Astrocyte (in vitro differentiated cells and primary cell): Measurements from ENCODE around the gene ULK2. TPM values are rescaled to one million over a fixed set of nuclear protein-coding genes. Genes with fewer than 3 reads are reported as not detected.

Experiments
- DNase-seq: peaks from one replicate; pipeline ENCODE4 v3.0.0-alpha.2; 2010; ENCODE audit warnings: low read depth
- FAIRE-seq: peaks from 2 replicates; lab custom pipeline; 2011; peaks lifted over from hg19 to GRCh38; lab: Jason Lieb, UNC
- H2AFZ ChIP-seq: 2 replicates; pipeline ENCODE4 v1.6.0; 2012; ENCODE audit warnings: low read depth, low read length, inconsistent platforms
- H3K27ac ChIP-seq: 2 replicates; pipeline ENCODE4 v1.5.1; 2011; ENCODE audit warnings: low read depth, low read length, inconsistent platforms
- H3K27me3 ChIP-seq: 2 replicates; pipeline ENCODE4 v1.6.0; 2011; ENCODE audit warnings: low read length, inconsistent platforms; ENCODE audit not compliant: insufficient read depth
- H3K36me3 ChIP-seq: 2 replicates; pipeline ENCODE4 v1.5.1; 2011; ENCODE audit warnings: low read length, inconsistent platforms; ENCODE audit not compliant: insufficient read depth
- H3K4me1 ChIP-seq: 2 replicates; pipeline ENCODE4 v1.5.1; 2011; ENCODE audit warnings: low read length, inconsistent platforms; ENCODE audit not compliant: insufficient read depth
- H3K4me2 ChIP-seq: 2 replicates; pipeline ENCODE4 v1.6.0; 2012; ENCODE audit warnings: low read length, inconsistent platforms
- H3K4me3 ChIP-seq: 2 replicates; pipeline ENCODE4 v1.5.1; 2011; ENCODE audit warnings: low read depth, mild to moderate bottlenecking, low read length, inconsistent platforms; ENCODE audit not compliant: insufficient read depth
- H3K79me2 ChIP-seq: 2 replicates; pipeline ENCODE4 v1.6.0; 2012; ENCODE audit warnings: mild to moderate bottlenecking, low read length, inconsistent platforms; ENCODE audit not compliant: insufficient read depth
- H3K9ac ChIP-seq: 2 replicates; pipeline ENCODE4 v1.6.0; 2012; ENCODE audit warnings: mild to moderate bottlenecking, low read length, inconsistent platforms
- H3K9me3 ChIP-seq: 2 replicates; pipeline ENCODE4 v1.5.1; 2012; ENCODE audit warnings: low read depth, mild to moderate bottlenecking, low read length, inconsistent platforms; ENCODE audit not compliant: insufficient read depth
- H4K20me1 ChIP-seq: 2 replicates; pipeline ENCODE4 v1.6.0; 2012; ENCODE audit warnings: low read length, inconsistent platforms; ENCODE audit not compliant: insufficient read depth
- H3K27ac Mint-ChIP-seq: one replicate; pipeline ENCODE4 v1.8.0; 2021; ENCODE audit warnings: mild to moderate bottlenecking, mixed read lengths; ENCODE audit not compliant: unreplicated experiment
- H3K27me3 Mint-ChIP-seq: one replicate; pipeline ENCODE4 v1.8.0; 2021; ENCODE audit warnings: low read depth, mixed read lengths; ENCODE audit not compliant: unreplicated experiment
- H3K36me3 Mint-ChIP-seq: one replicate; pipeline ENCODE4 v1.8.0; 2021; ENCODE audit warnings: low read depth, mixed read lengths; ENCODE audit not compliant: unreplicated experiment
- H3K4me1 Mint-ChIP-seq: one replicate; pipeline ENCODE4 v1.8.0; 2021; ENCODE audit warnings: low read depth, mixed read lengths; ENCODE audit not compliant: unreplicated experiment
- H3K4me3 Mint-ChIP-seq: one replicate; pipeline ENCODE4 v1.8.0; 2021; ENCODE audit warnings: mild to moderate bottlenecking, moderate library complexity, mixed read lengths; ENCODE audit not compliant: unreplicated experiment
- H3K9me3 Mint-ChIP-seq: one replicate; pipeline ENCODE4 v1.8.0; 2021; ENCODE audit warnings: mild to moderate bottlenecking, mixed read lengths; ENCODE audit not compliant: unreplicated experiment
- EZH2 ChIP-seq: IDR thresholded peaks from 2 replicates; pipeline ENCODE4 v1.6.1; 2012; ENCODE audit warnings: mild to moderate bottlenecking, low read length, inconsistent platforms; ENCODE audit not compliant: insufficient read depth
- total RNA-seq: library from RNA; stranded (reverse); gene quantifications from 2 replicates; pipeline ENCODE4 v1.2.1, GENCODE V29; 2021
- TF ChIP-seq, protein P1 (sequence below): IDR thresholded peaks from 2 replicates; pipeline ENCODE4 v1.5.1; 2011; ENCODE audit warnings: low read depth, mild to moderate bottlenecking, inconsistent platforms, low read length, moderate library complexity; ENCODE audit not compliant: insufficient read depth

The ULK2 gene
- total RNA-seq, 1 donor from 2014 or later, result 10.8 TPM

DNA sequence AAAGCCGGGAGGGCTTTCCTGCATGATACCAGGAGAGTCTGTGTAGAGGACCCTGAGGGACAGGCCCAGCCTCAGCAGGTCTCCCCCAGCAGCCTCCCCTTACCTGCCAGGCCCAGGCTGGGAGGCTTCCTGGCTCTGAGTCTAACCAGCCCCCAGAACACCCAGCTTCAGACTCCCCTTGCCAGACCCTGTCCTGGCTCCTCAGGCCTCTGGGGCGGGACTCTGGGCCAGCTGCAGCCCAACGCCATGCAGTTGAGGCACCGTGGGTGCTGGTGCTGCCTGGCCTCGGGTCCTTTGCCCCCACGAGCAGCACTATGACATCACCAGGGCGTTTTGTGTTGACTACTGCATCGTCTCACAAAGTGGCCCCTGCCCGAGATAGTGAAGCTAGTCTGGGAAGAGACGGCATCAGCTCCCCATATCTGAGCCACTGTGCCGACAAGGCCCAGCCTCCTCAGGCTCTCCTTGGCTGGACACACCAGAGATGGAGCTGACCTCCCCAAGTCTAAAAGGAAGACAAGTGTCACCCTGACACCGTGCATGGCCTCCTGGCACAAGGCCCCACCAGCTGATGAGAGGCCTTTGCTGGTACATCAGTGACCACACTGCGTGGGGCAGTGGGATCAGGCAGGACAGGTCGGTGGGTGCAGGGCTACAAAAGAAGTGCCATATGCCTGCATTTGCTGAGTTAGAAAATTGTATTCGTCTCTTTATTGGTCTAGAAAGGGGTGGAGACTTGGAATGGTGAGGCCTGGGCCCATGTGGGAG, 130.2 kb downstream of the ULK2 start:
- no peaks in the 10 kb centered on the region for H3K79me2 ChIP-seq
- peaks cover 3% of the 10 kb centered on the region for H3K27me3 ChIP-seq
- H3K9ac ChIP-seq, result no peak overlapping the region
- H3K4me1 ChIP-seq, result no peaks in the 10 kb centered on the region
- Mint-ChIP-seq H3K4me1 (no peaks in the 10 kb centered on the region), H3K4me3 (no peak overlapping the region), H3K27ac (peak overlapping the region; percentile 55), H3K27me3 (peaks cover 42% of the 10 kb centered on the region), H3K9me3 (peaks cover 3% of the 10 kb centered on the region), H3K36me3 (peaks cover 2% of the 10 kb centered on the region)
- H2AFZ ChIP-seq, result no peak overlapping the region
- H3K27ac ChIP-seq, result no peak overlapping the region
- no peaks in the 10 kb centered on the region for H3K36me3 ChIP-seq
- no peak overlapping the region for H3K4me3 ChIP-seq
- H3K4me2 ChIP-seq, result no peak overlapping the region
- no peaks in the 10 kb centered on the region for H3K9me3 ChIP-seq
- FAIRE-seq, result no peak
- H4K20me1 ChIP-seq, result no peaks in the 10 kb centered on the region
- DNase-seq, result no peak
- TF ChIP-seq EZH2, result no peak
- TF ChIP-seq, protein P1, sequence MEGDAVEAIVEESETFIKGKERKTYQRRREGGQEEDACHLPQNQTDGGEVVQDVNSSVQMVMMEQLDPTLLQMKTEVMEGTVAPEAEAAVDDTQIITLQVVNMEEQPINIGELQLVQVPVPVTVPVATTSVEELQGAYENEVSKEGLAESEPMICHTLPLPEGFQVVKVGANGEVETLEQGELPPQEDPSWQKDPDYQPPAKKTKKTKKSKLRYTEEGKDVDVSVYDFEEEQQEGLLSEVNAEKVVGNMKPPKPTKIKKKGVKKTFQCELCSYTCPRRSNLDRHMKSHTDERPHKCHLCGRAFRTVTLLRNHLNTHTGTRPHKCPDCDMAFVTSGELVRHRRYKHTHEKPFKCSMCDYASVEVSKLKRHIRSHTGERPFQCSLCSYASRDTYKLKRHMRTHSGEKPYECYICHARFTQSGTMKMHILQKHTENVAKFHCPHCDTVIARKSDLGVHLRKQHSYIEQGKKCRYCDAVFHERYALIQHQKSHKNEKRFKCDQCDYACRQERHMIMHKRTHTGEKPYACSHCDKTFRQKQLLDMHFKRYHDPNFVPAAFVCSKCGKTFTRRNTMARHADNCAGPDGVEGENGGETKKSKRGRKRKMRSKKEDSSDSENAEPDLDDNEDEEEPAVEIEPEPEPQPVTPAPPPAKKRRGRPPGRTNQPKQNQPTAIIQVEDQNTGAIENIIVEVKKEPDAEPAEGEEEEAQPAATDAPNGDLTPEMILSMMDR, result no peak

GRCh38 chr17:19736071-19736470, 131.7 kb downstream of the ULK2 start:
- Histone ChIP-seq H3K9me3 (no peaks in the 10 kb centered on the region), H2AFZ (no peak overlapping the region), H3K4me3 (no peak overlapping the region), H3K9ac (no peak overlapping the region), H3K4me1 (no peaks in the 10 kb centered on the region), H3K27ac (no peak overlapping the region), H4K20me1 (no peaks in the 10 kb centered on the region), H3K27me3 (peaks cover 3% of the 10 kb centered on the region), H3K36me3 (no peaks in the 10 kb centered on the region), H3K4me2 (no peak overlapping the region), H3K79me2 (no peaks in the 10 kb centered on the region)
- H3K27ac Mint-ChIP-seq, result no peak overlapping the region
- DNase-seq, result no peak
- H3K9me3 Mint-ChIP-seq, result peaks cover 3% of the 10 kb centered on the region
- H3K4me1 Mint-ChIP-seq, result no peaks in the 10 kb centered on the region
- no peak overlapping the region for H3K4me3 Mint-ChIP-seq
- peaks cover 2% of the 10 kb centered on the region for H3K36me3 Mint-ChIP-seq
- FAIRE-seq, result no peak
- H3K27me3 Mint-ChIP-seq, result peaks cover 45% of the 10 kb centered on the region
- TF ChIP-seq, protein P1, result no peak
- no peak for TF ChIP-seq EZH2

DNA sequence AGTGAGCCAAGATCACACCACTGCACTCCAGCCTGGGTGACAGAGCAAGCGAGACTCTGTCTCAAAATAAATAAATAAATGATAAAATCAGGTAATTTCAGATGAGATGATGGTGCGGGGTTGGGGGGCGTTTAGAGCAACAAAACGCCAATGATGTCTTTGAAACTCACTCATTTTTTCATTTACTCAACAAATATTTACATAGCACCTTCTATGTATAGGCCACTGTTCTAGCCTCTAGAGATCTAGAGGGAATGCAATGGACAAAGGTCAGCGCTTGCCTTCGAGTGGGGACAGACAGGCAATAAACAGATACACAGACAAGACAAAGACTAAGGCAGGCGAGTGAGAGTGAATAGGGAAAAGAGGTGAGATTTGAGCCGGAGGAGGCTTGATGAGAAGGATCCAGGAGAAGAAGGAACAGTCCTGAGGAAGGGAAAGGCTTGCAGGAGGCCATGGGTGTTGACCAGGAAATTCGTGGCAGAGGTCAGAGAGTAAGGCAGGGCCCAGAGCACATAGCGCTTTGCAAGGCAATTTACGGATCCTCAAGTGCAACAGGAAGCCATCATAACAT, 133.7 kb downstream of the ULK2 start:
- Mint-ChIP-seq H3K4me1 (no peaks in the 10 kb centered on the region), H3K9me3 (peaks cover 3% of the 10 kb centered on the region), H3K27me3 (peaks cover 50% of the 10 kb centered on the region), H3K4me3 (no peak overlapping the region), H3K27ac (no peak overlapping the region), H3K36me3 (peaks cover 2% of the 10 kb centered on the region)
- Histone ChIP-seq H3K79me2 (no peaks in the 10 kb centered on the region), H3K4me3 (no peak overlapping the region), H3K9me3 (no peaks in the 10 kb centered on the region), H3K4me2 (no peak overlapping the region), H3K4me1 (no peaks in the 10 kb centered on the region), H2AFZ (no peak overlapping the region), H4K20me1 (no peaks in the 10 kb centered on the region), H3K27ac (no peak overlapping the region), H3K27me3 (peaks cover 5% of the 10 kb centered on the region), H3K36me3 (no peaks in the 10 kb centered on the region), H3K9ac (no peak overlapping the region)
- no peak for FAIRE-seq
- DNase-seq, result no peak
- no peak for TF ChIP-seq EZH2
- TF ChIP-seq, protein P1, result no peak
